Endothelial cell of umbilical vein (primary cell): ENCODE results near the gene SLC23A2. TPM values are rescaled to one million over a fixed set of nuclear protein-coding genes. Genes with fewer than 3 reads are reported as not detected.

ENCODE experiments used
- BruUV-seq: library from RNA; stranded (reverse); fragments of 400-500 nt; replicated peaks from 2 replicates; lab custom pipeline; 2021; lab: Mats Ljungman, UMichigan
- CTCF ChIA-PET: fragments of 300-600, 350-600 bp; sonication (Branson Sonifier 250); formaldehyde crosslinking; loops from one replicate; lab custom pipeline; 2021; ENCODE audit warnings: antibody characterized with exemption, inconsistent platforms; lab: Charles Lee
- POLR2A ChIA-PET: fragments of 300-600, 350-600 bp; sonication (Branson Sonifier 250); formaldehyde crosslinking; loops from one replicate; lab custom pipeline; 2021; ENCODE audit warnings: antibody characterized with exemption, inconsistent platforms; lab: Charles Lee
- DNase-seq: peaks from one replicate; pipeline ENCODE4 v3.0.0-alpha.2; 2011; ENCODE audit warnings: low read depth, low spot score
- FAIRE-seq: peaks from 2 replicates; lab custom pipeline; 2011; peaks lifted over from hg19 to GRCh38; lab: Jason Lieb, UNC
- H2AFZ ChIP-seq: 2 replicates; pipeline ENCODE4 v1.6.0; 2012; ENCODE audit warnings: low read depth, low read length, control low read depth, inconsistent platforms
- H3K27ac ChIP-seq: 2 replicates; pipeline ENCODE4 v1.5.1; 2011; ENCODE audit warnings: low read depth, mild to moderate bottlenecking, control low read depth, low read length, moderate library complexity; ENCODE audit not compliant: insufficient read depth
- H3K27me3 ChIP-seq, 2 experiments: 2 replicates each; pipeline versions ENCODE4 v1.6.0 to v1.6.1; 2011; ENCODE audit warnings: low read length in 2 of 2, mixed read lengths in 1 of 2; ENCODE audit not compliant: control insufficient read depth in 2 of 2, insufficient read depth in 2 of 2
- H3K36me3 ChIP-seq, 2 experiments: 2 replicates in 1 of 2; 3 replicates in 1 of 2; pipeline ENCODE4 v1.5.1; 2011; ENCODE audit warnings: low read length in 2 of 2, mild to moderate bottlenecking in 1 of 2, moderate library complexity in 1 of 2; ENCODE audit not compliant: control insufficient read depth in 2 of 2, insufficient read depth in 2 of 2; ENCODE audit errors: extremely low read depth in 1 of 2
- H3K4me1 ChIP-seq: 3 replicates; pipeline ENCODE4 v1.5.1; 2011; ENCODE audit warnings: mild to moderate bottlenecking, low read length; ENCODE audit not compliant: control insufficient read depth, insufficient read depth; ENCODE audit errors: extremely low read depth
- H3K4me2 ChIP-seq: 2 replicates; pipeline ENCODE4 v1.6.1; 2011; ENCODE audit warnings: low read length, control low read depth, mixed read lengths; ENCODE audit not compliant: insufficient read depth
- H3K4me3 ChIP-seq, 3 experiments: fragments of 200-600 bp in 1 of 3; sonication (generic), shearing (Covaris generic) in 1 of 3; replicated peaks in 1 of 3; 2 replicates each; pipeline ENCODE4 v1.5.1; 2011 to 2016; ENCODE audit warnings: control low read depth in 3 of 3, low read length in 3 of 3, mild to moderate bottlenecking in 2 of 3, inconsistent platforms in 1 of 3, low read depth in 1 of 3, moderate library complexity in 1 of 3; ENCODE audit not compliant: insufficient read depth in 1 of 3
- H3K79me2 ChIP-seq: 2 replicates; pipeline ENCODE4 v1.6.0; 2012; ENCODE audit warnings: low read length, inconsistent platforms; ENCODE audit not compliant: control insufficient read depth, insufficient read depth
- H3K9ac ChIP-seq: replicated peaks from 2 replicates; pipeline ENCODE3; 2011; ENCODE audit warnings: low read length, control low read depth; ENCODE audit not compliant: insufficient read depth; ENCODE audit errors: extremely low read depth
- H3K9me1 ChIP-seq: replicated peaks from 3 replicates; pipeline ENCODE4 v1.6.0; 2011; ENCODE audit warnings: mild to moderate bottlenecking, low read length; ENCODE audit not compliant: control insufficient read depth, insufficient read depth; ENCODE audit errors: extremely low read depth
- H3K9me3 ChIP-seq: replicated peaks from 2 replicates; pipeline ENCODE4 v1.5.1; 2012; ENCODE audit warnings: low read length, inconsistent platforms; ENCODE audit not compliant: control insufficient read depth, insufficient read depth
- H4K20me1 ChIP-seq: replicated peaks from 2 replicates; pipeline ENCODE3; 2011; ENCODE audit warnings: mild to moderate bottlenecking, low read length; ENCODE audit not compliant: control insufficient read depth, insufficient read depth; ENCODE audit errors: extremely low read depth
- EZH2 ChIP-seq: IDR thresholded peaks from 2 replicates; pipeline ENCODE4 v1.6.1; 2012; ENCODE audit warnings: borderline replicate concordance, low read depth, mild to moderate bottlenecking, moderate library complexity, low read length, inconsistent platforms; ENCODE audit not compliant: severe bottlenecking
- FOS ChIP-seq: IDR thresholded peaks from 2 replicates; pipeline ENCODE4 v1.6.1; 2011; ENCODE audit warnings: mild to moderate bottlenecking, low read length, moderate library complexity, borderline replicate concordance; ENCODE audit not compliant: insufficient read depth
- JUN ChIP-seq: IDR thresholded peaks from 2 replicates; pipeline ENCODE4 v1.6.1; 2011; ENCODE audit warnings: borderline replicate concordance, low read depth; ENCODE audit not compliant: insufficient read length, insufficient read depth
- MYC ChIP-seq: IDR thresholded peaks from one replicate; pipeline ENCODE4 v1.6.1; 2011; ENCODE audit warnings: mild to moderate bottlenecking, low read depth, low read length
- dilution Hi-C: fragments of 300-500 bp; cut with MboI; formaldehyde crosslinking; loops from one replicate; pipeline ENCODE4 v1.15.0; 2019; ENCODE audit warnings: low sequenced_read_pairs; ENCODE audit not compliant: extremely low pct_ligation_motif_present
- intact Hi-C: fragments of 100-400 bp; cut with micrococcal nuclease; formaldehyde crosslinking; loops from one replicate; pipeline ENCODE4 v1.10.0; 2022
- polyA plus RNA-seq, 4 experiments: library from polyadenylated mRNA; depleted of rRNA in 3 of 4; stranded (reverse) in 3 of 4; unstranded in 1 of 4; fragments of >200 nt; gene quantifications; 2 replicates each; pipeline versions ENCODE4 v1.2.1 to v1.2.3, GENCODE V29; 2011 to 2012; ENCODE audit warnings: missing spikeins in 1 of 4
- total RNA-seq: library from RNA; stranded (reverse); gene quantifications from 2 replicates; pipeline ENCODE4 v1.2.3, GENCODE V29; 2021
- TF ChIP-seq, protein P1 (sequence below), 2 donors: IDR thresholded peaks; 1 replicate in 1 of 2; 2 replicates in 1 of 2; pipeline ENCODE4 v1.5.1; 2011; ENCODE audit warnings: low read length in 2 of 2, mild to moderate bottlenecking in 2 of 2, moderate library complexity in 2 of 2, control low read depth in 1 of 2, inconsistent platforms in 1 of 2, low read depth in 1 of 2; ENCODE audit not compliant: insufficient read depth in 1 of 2; ENCODE audit errors: extremely low read depth in 1 of 2
- TF ChIP-seq, protein P2 (sequence below): IDR thresholded peaks from 2 replicates; pipeline ENCODE4 v1.6.1; 2011; ENCODE audit not compliant: insufficient read depth, insufficient read length

SLC23A2 gene
- total and polyA plus RNA-seq, 2 donors (not counting 3 experiments of a cell fraction or from before 2014, with no cell fraction given) = 24.4 to 24.5 TPM

DNA sequence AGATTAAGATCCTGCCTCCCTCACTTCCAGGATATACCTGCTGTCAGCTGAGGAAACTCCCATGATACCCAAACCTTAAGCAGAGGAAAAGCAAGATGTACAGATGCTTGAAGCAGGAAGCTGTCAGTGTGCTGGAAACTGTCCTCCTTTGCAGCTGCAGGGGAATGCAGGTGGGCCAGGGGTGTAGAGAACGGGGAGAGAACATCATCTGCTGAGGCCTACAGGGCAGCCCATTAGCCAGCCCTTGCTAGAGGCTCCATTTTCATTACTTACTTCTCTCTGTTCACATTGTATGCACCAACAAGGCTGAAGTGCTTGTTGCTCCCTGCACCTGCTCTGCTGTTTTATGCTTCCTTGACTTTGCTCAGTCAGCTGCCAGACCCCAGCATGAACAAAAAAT lies 160.5 kb downstream of the SLC23A2 start:
- DNase-seq (no peak), FAIRE-seq (no peak)
- dilution Hi-C loops = no loop called here
- no peak for TF ChIP-seq JUN
- TF ChIP-seq EZH2 = no peak
- no peaks in the 10 kb centered on the region for H3K9me3 ChIP-seq
- H3K36me3 ChIP-seq = no peaks in the 10 kb centered on the region
- BruUV-seq = no TSS peak
- CTCF ChIA-PET = interaction anchor here (1.1 kb wide), 2 partner anchors 10 to 37 kb away, joined by 3 to 6 read pairs; no protein-coding TSS in a partner anchor
- intact Hi-C loops = no loop called here
- H2AFZ ChIP-seq = no peak overlapping the region
- H3K4me1 ChIP-seq = no peaks in the 10 kb centered on the region
- H3K4me2 ChIP-seq = no peak overlapping the region
- H3K9ac ChIP-seq = no peak overlapping the region
- H3K9me1 ChIP-seq = no peaks in the 10 kb centered on the region
- no peak overlapping the region for H3K27ac ChIP-seq
- H3K79me2 ChIP-seq = no peaks in the 10 kb centered on the region
- no peaks in the 10 kb centered on the region for H4K20me1 ChIP-seq
- POLR2A ChIA-PET = no interaction called here
- H3K4me3 ChIP-seq = no peak overlapping the region
- peaks cover 11 to 18% of the 10 kb centered on the region in 2 experiments for H3K27me3 ChIP-seq

DNA sequence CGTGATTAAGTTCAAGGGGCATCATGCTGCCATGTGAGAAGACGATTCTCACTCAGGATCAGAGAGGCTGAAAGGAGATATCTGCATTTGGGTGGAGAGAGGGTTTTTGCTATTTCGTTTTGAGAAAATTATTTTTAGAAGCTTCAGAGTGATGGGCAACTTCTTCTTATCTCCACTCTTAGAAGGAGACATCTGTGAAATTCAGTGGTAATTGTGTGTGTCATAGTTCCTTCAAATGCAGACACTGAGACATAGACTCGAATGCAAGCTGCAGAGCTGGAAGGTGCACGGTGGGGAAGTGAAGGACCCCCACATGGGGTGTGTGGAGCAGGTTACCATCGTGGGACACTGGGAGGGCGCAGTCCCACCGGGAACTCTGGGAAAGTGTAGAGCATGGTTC lies 162.8 kb downstream of the SLC23A2 start:
- dilution Hi-C loops (no loop called here), intact Hi-C loops (loop anchor here (1.0 kb wide), 1 partner anchor 43 kb away; no protein-coding TSS in a partner anchor)
- Histone ChIP-seq H3K27ac (no peak overlapping the region), H2AFZ (no peak overlapping the region), H3K4me3 (no peak overlapping the region), H3K4me1 (no peaks in the 10 kb centered on the region), H3K9me1 (no peaks in the 10 kb centered on the region), H3K79me2 (no peaks in the 10 kb centered on the region), H3K9ac (no peak overlapping the region), H3K4me2 (no peak overlapping the region), H3K27me3 (peaks cover 11 to 18% of the 10 kb centered on the region in 2 experiments), H3K9me3 (no peaks in the 10 kb centered on the region), H4K20me1 (no peaks in the 10 kb centered on the region), H3K36me3 (no peaks in the 10 kb centered on the region)
- no peak for FAIRE-seq
- no TSS peak for BruUV-seq
- POLR2A ChIA-PET = no interaction called here
- CTCF ChIA-PET = no interaction called here
- no peak for DNase-seq
- TF ChIP-seq EZH2 = no peak
- no peak for TF ChIP-seq FOS
- TF ChIP-seq, protein P1, sequence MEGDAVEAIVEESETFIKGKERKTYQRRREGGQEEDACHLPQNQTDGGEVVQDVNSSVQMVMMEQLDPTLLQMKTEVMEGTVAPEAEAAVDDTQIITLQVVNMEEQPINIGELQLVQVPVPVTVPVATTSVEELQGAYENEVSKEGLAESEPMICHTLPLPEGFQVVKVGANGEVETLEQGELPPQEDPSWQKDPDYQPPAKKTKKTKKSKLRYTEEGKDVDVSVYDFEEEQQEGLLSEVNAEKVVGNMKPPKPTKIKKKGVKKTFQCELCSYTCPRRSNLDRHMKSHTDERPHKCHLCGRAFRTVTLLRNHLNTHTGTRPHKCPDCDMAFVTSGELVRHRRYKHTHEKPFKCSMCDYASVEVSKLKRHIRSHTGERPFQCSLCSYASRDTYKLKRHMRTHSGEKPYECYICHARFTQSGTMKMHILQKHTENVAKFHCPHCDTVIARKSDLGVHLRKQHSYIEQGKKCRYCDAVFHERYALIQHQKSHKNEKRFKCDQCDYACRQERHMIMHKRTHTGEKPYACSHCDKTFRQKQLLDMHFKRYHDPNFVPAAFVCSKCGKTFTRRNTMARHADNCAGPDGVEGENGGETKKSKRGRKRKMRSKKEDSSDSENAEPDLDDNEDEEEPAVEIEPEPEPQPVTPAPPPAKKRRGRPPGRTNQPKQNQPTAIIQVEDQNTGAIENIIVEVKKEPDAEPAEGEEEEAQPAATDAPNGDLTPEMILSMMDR (IDR thresholded peaks at IDR 0.05; ENCODE audit: extremely low read depth in 1 of 2, insufficient read depth in 1 of 2, low read depth in 1 of 2, low read length in 2 of 2) = no peak
- TF ChIP-seq, protein P2, sequence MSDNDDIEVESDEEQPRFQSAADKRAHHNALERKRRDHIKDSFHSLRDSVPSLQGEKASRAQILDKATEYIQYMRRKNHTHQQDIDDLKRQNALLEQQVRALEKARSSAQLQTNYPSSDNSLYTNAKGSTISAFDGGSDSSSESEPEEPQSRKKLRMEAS = no peak
- no peak for TF ChIP-seq MYC
